CD4-positive, CD25-positive, alpha-beta regulatory T cell (primary cell): ENCODE results near the gene FLRT2. TPM values are rescaled to one million over a fixed set of nuclear protein-coding genes. Genes with fewer than 3 reads are reported as not detected.

Source experiments
- ATAC-seq, 2 donors: fragments of 150-1000 bp; cut with Tn5 transposase; one replicate each; pipeline ENCODE4 v1.10.0; 2021; ENCODE audit warnings: low read depth in 2 of 2, moderate number of reproducible peaks in 2 of 2, moderate library complexity in 1 of 2
- DNase-seq, 3 donors: peaks; one replicate each; pipeline versions ENCODE4 v3.0.0 to v3.0.0-alpha.2; 2012 to 2022; ENCODE audit warnings: mixed read lengths in 1 of 3
- H3K27ac ChIP-seq: one replicate; pipeline ENCODE4 v1.7.0; 2013; ENCODE audit warnings: mild to moderate bottlenecking, low read length; ENCODE audit not compliant: insufficient read depth, poor library complexity, severe bottlenecking
- H3K27me3 ChIP-seq: one replicate; pipeline ENCODE4 v1.7.0; 2013; ENCODE audit warnings: low read length; ENCODE audit not compliant: control insufficient read depth, insufficient read depth
- H3K36me3 ChIP-seq: one replicate; pipeline ENCODE4 v1.7.0; 2013; ENCODE audit warnings: mild to moderate bottlenecking, low read length, moderate library complexity; ENCODE audit not compliant: control insufficient read depth, insufficient read depth
- H3K4me1 ChIP-seq: 2 replicates; pipeline ENCODE4 v1.7.0; 2013; ENCODE audit warnings: mild to moderate bottlenecking, low read length; ENCODE audit not compliant: insufficient read depth, control insufficient read depth, poor library complexity, severe bottlenecking
- H3K4me3 ChIP-seq: one replicate; pipeline ENCODE4 v1.7.0; 2013; ENCODE audit warnings: low read depth, mild to moderate bottlenecking, low read length, moderate library complexity
- H3K9me3 ChIP-seq, 2 experiments: 1 replicate in 1 of 2; 2 replicates in 1 of 2; pipeline ENCODE4 v1.7.0; 2013; ENCODE audit warnings: low read length in 2 of 2, mild to moderate bottlenecking in 1 of 2, moderate library complexity in 1 of 2; ENCODE audit not compliant: control insufficient read depth in 2 of 2
- H3K27ac Mint-ChIP-seq, 3 donors: one replicate each; pipeline ENCODE4 v1.8.0; 2020 to 2022; ENCODE audit warnings: mild to moderate bottlenecking in 3 of 3, mixed read lengths in 3 of 3, moderate library complexity in 2 of 3
- H3K27me3 Mint-ChIP-seq: one replicate; pipeline ENCODE4 v1.8.0; 2022; ENCODE audit warnings: mild to moderate bottlenecking, mixed read lengths
- H3K36me3 Mint-ChIP-seq: one replicate; pipeline ENCODE4 v1.8.0; 2020; ENCODE audit warnings: mixed read lengths
- H3K4me1 Mint-ChIP-seq, 4 donors: one replicate each; pipeline ENCODE4 v1.8.0; 2020 to 2022; ENCODE audit warnings: mixed read lengths in 4 of 4, mild to moderate bottlenecking in 1 of 4
- H3K4me3 Mint-ChIP-seq, 4 donors: one replicate each; pipeline ENCODE4 v1.8.0; 2020 to 2022; ENCODE audit warnings: mild to moderate bottlenecking in 4 of 4, mixed read lengths in 4 of 4, moderate library complexity in 3 of 4
- H3K9me3 Mint-ChIP-seq, 7 donors: one replicate each; pipeline ENCODE4 v1.8.0; 2020 to 2022; ENCODE audit warnings: mixed read lengths in 7 of 7, mild to moderate bottlenecking in 3 of 7, moderate library complexity in 2 of 7
- polyA plus RNA-seq, 4 donors: library from polyadenylated mRNA; unstranded; fragments of 300-500 nt; fragmentation: Illumina TruSeq; gene quantifications; one replicate each; pipeline ENCODE4 v1.2.3, GENCODE V29; 2021
- total RNA-seq: library from RNA; stranded (reverse); gene quantifications from one replicate; pipeline ENCODE4 v1.2.3, GENCODE V29; 2022

Gene FLRT2
- total and polyA plus RNA-seq, 5 donors from 2014 or later, result not detected

- Histone ChIP-seq H3K4me3 (no peak overlapping the region), H3K4me1 (no peaks in the 10 kb centered on the region), H3K36me3 (no peaks in the 10 kb centered on the region), H3K9me3 (no peaks in the 10 kb centered on the region), H3K27me3 (no peaks in the 10 kb centered on the region), H3K27ac (no peak overlapping the region)
- no peak overlapping the region for H3K27ac Mint-ChIP-seq
- peaks cover 0 to 11% (median 4%) of the 10 kb centered on the region in 7 donors for H3K9me3 Mint-ChIP-seq
- no peak for ATAC-seq
- H3K27me3 Mint-ChIP-seq, result no peaks in the 10 kb centered on the region
- no peak overlapping the region for H3K4me3 Mint-ChIP-seq
- no peaks in the 10 kb centered on the region for H3K4me1 Mint-ChIP-seq
- H3K36me3 Mint-ChIP-seq, result no peaks in the 10 kb centered on the region
- no peak for DNase-seq
Observed at GRCh38 chr14:85572011-85572410, 42.1 kb downstream of the FLRT2 start.

- peaks cover 0 to 10% (median 4%) of the 10 kb centered on the region in 7 donors for H3K9me3 Mint-ChIP-seq
- no peak for ATAC-seq
Observed at GRCh38 chr14:85572845-85573244, 42.9 kb downstream of the FLRT2 start.

GRCh38 chr14:85573406-85573805, 43.5 kb downstream of the FLRT2 start:
- Histone ChIP-seq H3K4me1 (no peaks in the 10 kb centered on the region), H3K27ac (no peak overlapping the region), H3K4me3 (no peak overlapping the region), H3K9me3 (no peaks in the 10 kb centered on the region), H3K27me3 (no peaks in the 10 kb centered on the region), H3K36me3 (no peaks in the 10 kb centered on the region)
- no peaks in the 10 kb centered on the region for H3K36me3 Mint-ChIP-seq
- H3K4me1 Mint-ChIP-seq, result no peaks in the 10 kb centered on the region
- ATAC-seq (no peak), DNase-seq (no peak)
- peaks cover 0 to 8% (median 4%) of the 10 kb centered on the region in 7 donors for H3K9me3 Mint-ChIP-seq
- no peaks in the 10 kb centered on the region for H3K27me3 Mint-ChIP-seq
- no peak overlapping the region for H3K4me3 Mint-ChIP-seq
- H3K27ac Mint-ChIP-seq, result no peak overlapping the region

More at GRCh38 chr14:85572845-85573244, 42.9 kb downstream of the FLRT2 start:
- H3K27me3 Mint-ChIP-seq, result no peaks in the 10 kb centered on the region
- no peaks in the 10 kb centered on the region for H3K36me3 Mint-ChIP-seq
- Histone ChIP-seq H3K4me1 (no peaks in the 10 kb centered on the region), H3K27me3 (no peaks in the 10 kb centered on the region), H3K9me3 (no peaks in the 10 kb centered on the region), H3K4me3 (no peak overlapping the region), H3K36me3 (no peaks in the 10 kb centered on the region), H3K27ac (no peak overlapping the region)
- no peak overlapping the region for H3K4me3 Mint-ChIP-seq
- no peak for DNase-seq
- no peaks in the 10 kb centered on the region for H3K4me1 Mint-ChIP-seq
- H3K27ac Mint-ChIP-seq, result no peak overlapping the region

GRCh38 chr14:85574853-85575616, 45.1 kb downstream of the FLRT2 start:
- Histone ChIP-seq H3K27ac (no peak overlapping the region), H3K4me1 (no peaks in the 10 kb centered on the region), H3K36me3 (no peaks in the 10 kb centered on the region), H3K9me3 (no peaks in the 10 kb centered on the region), H3K4me3 (no peak overlapping the region), H3K27me3 (no peaks in the 10 kb centered on the region)
- DNase-seq (no peak), ATAC-seq (no peak)
- Mint-ChIP-seq H3K36me3 (no peaks in the 10 kb centered on the region), H3K4me1 (no peaks in the 10 kb centered on the region), H3K27ac (no peak overlapping the region), H3K27me3 (no peaks in the 10 kb centered on the region), H3K4me3 (no peak overlapping the region), H3K9me3 (peaks cover 0 to 8% (median 4%) of the 10 kb centered on the region in 7 donors)

GRCh38 chr14:85575617-85575898, 45.6 kb downstream of the FLRT2 start:
- Mint-ChIP-seq H3K4me3 (no peak overlapping the region), H3K4me1 (no peaks in the 10 kb centered on the region), H3K36me3 (no peaks in the 10 kb centered on the region), H3K27ac (no peak overlapping the region), H3K9me3 (peaks cover 0 to 8% (median 4%) of the 10 kb centered on the region in 7 donors), H3K27me3 (no peaks in the 10 kb centered on the region)
- Histone ChIP-seq H3K9me3 (no peaks in the 10 kb centered on the region), H3K4me1 (no peaks in the 10 kb centered on the region), H3K27ac (no peak overlapping the region), H3K27me3 (no peaks in the 10 kb centered on the region), H3K36me3 (no peaks in the 10 kb centered on the region), H3K4me3 (no peak overlapping the region)
- ATAC-seq, result no peak
- DNase-seq, result no peak

GRCh38 chr14:85576218-85576617, 46.3 kb downstream of the FLRT2 start:
- no peaks in the 10 kb centered on the region for H3K27me3 ChIP-seq
- no peaks in the 10 kb centered on the region for H3K27me3 Mint-ChIP-seq
- H3K36me3 ChIP-seq, result no peaks in the 10 kb centered on the region
- no peak overlapping the region for H3K4me3 Mint-ChIP-seq
- H3K4me1 ChIP-seq, result no peaks in the 10 kb centered on the region
- no peak overlapping the region for H3K27ac ChIP-seq
- DNase-seq (no peak), ATAC-seq (no peak)
- no peak overlapping the region for H3K27ac Mint-ChIP-seq
- no peaks in the 10 kb centered on the region for H3K9me3 ChIP-seq
- peaks cover 0 to 8% (median 3%) of the 10 kb centered on the region in 7 donors for H3K9me3 Mint-ChIP-seq
- no peak overlapping the region for H3K4me3 ChIP-seq
- H3K4me1 Mint-ChIP-seq, result no peaks in the 10 kb centered on the region
- no peaks in the 10 kb centered on the region for H3K36me3 Mint-ChIP-seq

GRCh38 chr14:85576848-85577542, 47.1 kb downstream of the FLRT2 start:
- Histone ChIP-seq H3K4me1 (no peaks in the 10 kb centered on the region), H3K27ac (no peak overlapping the region), H3K4me3 (no peak overlapping the region), H3K9me3 (no peaks in the 10 kb centered on the region), H3K27me3 (no peaks in the 10 kb centered on the region), H3K36me3 (no peaks in the 10 kb centered on the region)
- DNase-seq, result no peak
- peaks cover 0 to 9% (median 2%) of the 10 kb centered on the region in 7 donors for H3K9me3 Mint-ChIP-seq
- no peak overlapping the region for H3K27ac Mint-ChIP-seq
- no peaks in the 10 kb centered on the region for H3K27me3 Mint-ChIP-seq
- no peaks in the 10 kb centered on the region for H3K36me3 Mint-ChIP-seq
- ATAC-seq, result no peak
- no peaks in the 10 kb centered on the region for H3K4me1 Mint-ChIP-seq
- H3K4me3 Mint-ChIP-seq, result no peak overlapping the region
